Measurements from ENCODE around the gene CDH16.

Gene CDH16

DNA sequence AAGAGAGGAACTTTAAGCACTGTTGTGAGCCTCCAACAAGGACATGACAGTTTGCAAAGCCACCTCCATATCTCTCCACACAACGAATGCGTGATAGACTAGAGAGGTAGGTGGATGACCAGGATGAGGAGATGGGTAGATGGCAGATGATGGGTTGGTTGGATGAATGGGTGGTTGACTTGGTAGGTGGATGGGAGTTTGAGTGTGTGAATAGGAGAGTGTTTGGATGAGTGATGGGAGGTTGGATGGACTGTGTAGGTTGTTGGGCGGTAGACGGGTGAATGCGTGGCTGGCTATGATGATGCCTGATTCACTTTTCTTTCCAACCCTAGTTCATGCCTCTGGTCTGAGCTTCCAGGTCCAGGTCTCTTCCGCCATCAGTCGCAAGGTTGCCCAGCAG lies 4.1 kb downstream of the CDH16 start:
- H3K4me2 ChIP-seq: no peak overlapping the region
- no peak for TF ChIP-seq Cebpa-rat (IDR thresholded peaks at IDR 0.05)
- H3K4me1 ChIP-seq: peaks cover 9% of the 10 kb centered on the region
- H3K27me3 ChIP-seq: no peaks in the 10 kb centered on the region
- no peaks in the 10 kb centered on the region for H3K9me3 ChIP-seq
- H3K9ac ChIP-seq: no peak overlapping the region
- H3K36me3 ChIP-seq: no peaks in the 10 kb centered on the region
- H4K20me1 ChIP-seq: no peaks in the 10 kb centered on the region
- no peak overlapping the region for H3K27ac ChIP-seq
- H3K4me3 ChIP-seq: no peak overlapping the region

- H3K9me3 ChIP-seq: no peaks in the 10 kb centered on the region
- no peak overlapping the region for H3K4me3 ChIP-seq
- H3K4me2 ChIP-seq: no peak overlapping the region
- TF ChIP-seq Cebpa-rat (IDR thresholded peaks at IDR 0.05): no peak
- no peaks in the 10 kb centered on the region for H4K20me1 ChIP-seq
- H3K27me3 ChIP-seq: no peaks in the 10 kb centered on the region
- H3K36me3 ChIP-seq: no peaks in the 10 kb centered on the region
- H3K9ac ChIP-seq: no peak overlapping the region
- peaks cover under 1% of the 10 kb centered on the region; the same call in 1 of the 2 replicates for H3K4me1 ChIP-seq
- no peak overlapping the region for H3K27ac ChIP-seq
These were observed 5.0 kb downstream of the CDH16 start for GRCh38 chr16:66913711-66914110.

DNA sequence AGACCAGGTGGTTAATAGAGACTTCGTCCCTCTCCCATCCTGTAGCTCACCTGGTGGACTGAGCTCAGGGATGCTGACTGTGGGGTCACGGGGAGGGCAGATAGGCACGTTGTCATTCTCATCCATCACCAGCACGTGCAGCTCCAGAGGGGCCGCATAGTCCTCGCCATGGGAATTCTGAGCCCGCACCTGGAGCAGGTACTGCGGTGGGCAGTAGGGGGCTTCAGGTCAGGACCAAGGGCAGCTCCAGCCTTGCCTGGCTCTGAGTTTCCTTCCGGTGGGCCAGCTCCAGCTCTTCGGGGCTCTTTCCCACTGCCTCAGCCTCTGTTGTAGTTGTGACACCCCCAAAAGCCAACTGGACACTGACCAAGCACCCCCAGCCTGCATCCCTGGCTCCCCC lies 5.6 kb downstream of the CDH16 start:
- H3K9ac ChIP-seq: no peak overlapping the region
- no peaks in the 10 kb centered on the region for H3K27me3 ChIP-seq
- no peaks in the 10 kb centered on the region for H3K9me3 ChIP-seq
- H3K4me2 ChIP-seq: no peak overlapping the region
- H3K27ac ChIP-seq: no peak overlapping the region
- H3K36me3 ChIP-seq: no peaks in the 10 kb centered on the region
- peaks cover 5% of the 10 kb centered on the region for H3K4me1 ChIP-seq
- TF ChIP-seq Cebpa-rat (IDR thresholded peaks at IDR 0.05): no peak
- H4K20me1 ChIP-seq: no peaks in the 10 kb centered on the region
- no peak overlapping the region for H3K4me3 ChIP-seq

GRCh38 chr16:66911801-66912200 lies 6.9 kb downstream of the CDH16 start:
- no peak overlapping the region for H3K4me2 ChIP-seq
- no peak overlapping the region for H3K27ac ChIP-seq
- H3K9me3 ChIP-seq: no peaks in the 10 kb centered on the region
- no peaks in the 10 kb centered on the region for H3K27me3 ChIP-seq
- peaks cover 11% of the 10 kb centered on the region for H3K4me1 ChIP-seq
- no peaks in the 10 kb centered on the region for H4K20me1 ChIP-seq
- no peaks in the 10 kb centered on the region for H3K36me3 ChIP-seq
- no peak overlapping the region for H3K9ac ChIP-seq
- TF ChIP-seq Cebpa-rat (IDR thresholded peaks at IDR 0.05): no peak
- H3K4me3 ChIP-seq: no peak overlapping the region

DNA sequence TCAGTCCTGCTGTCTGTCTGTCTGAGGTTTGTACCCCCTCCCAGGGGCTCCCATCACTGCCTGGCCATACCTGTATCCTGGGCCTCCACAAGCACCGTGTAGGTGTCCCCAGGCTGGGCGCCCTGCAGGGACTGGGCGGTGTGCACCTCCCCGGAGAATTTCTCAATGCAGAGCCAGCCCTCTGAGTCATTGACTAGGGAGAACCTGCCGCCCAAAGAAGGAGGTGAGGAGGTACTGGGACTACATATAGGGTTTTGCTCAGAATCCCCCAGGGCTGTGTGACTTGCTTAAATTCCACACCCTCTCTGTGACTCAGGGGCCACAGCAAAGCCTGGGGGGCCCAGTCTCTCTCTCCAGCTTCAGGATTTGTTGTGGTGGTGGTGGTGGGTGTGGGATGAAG lies 7.6 kb downstream of the CDH16 start:
- Histone ChIP-seq H4K20me1 (no peaks in the 10 kb centered on the region), H3K36me3 (no peaks in the 10 kb centered on the region), H3K27ac (no peak overlapping the region), H3K4me2 (no peak overlapping the region), H3K9me3 (no peaks in the 10 kb centered on the region), H3K9ac (no peak overlapping the region), H3K4me3 (no peak overlapping the region), H3K4me1 (peaks cover 13% of the 10 kb centered on the region), H3K27me3 (no peaks in the 10 kb centered on the region)
- no peak for TF ChIP-seq Cebpa-rat (IDR thresholded peaks at IDR 0.05)

- Histone ChIP-seq H3K4me3 (no peak overlapping the region), H3K36me3 (no peaks in the 10 kb centered on the region), H4K20me1 (no peaks in the 10 kb centered on the region), H3K9ac (no peak overlapping the region), H3K4me1 (peaks cover 20% of the 10 kb centered on the region), H3K4me2 (no peak overlapping the region), H3K27ac (no peak overlapping the region), H3K9me3 (no peaks in the 10 kb centered on the region), H3K27me3 (no peaks in the 10 kb centered on the region)
- TF ChIP-seq Cebpa-rat (IDR thresholded peaks at IDR 0.05): no peak
These were observed 8.3 kb downstream of the CDH16 start for GRCh38 chr16:66910175-66910940.

GRCh38 chr16:66908762-66909559 lies 9.7 kb downstream of the CDH16 start:
- no peaks in the 10 kb centered on the region for H4K20me1 ChIP-seq
- TF ChIP-seq Cebpa-rat (IDR thresholded peaks at IDR 0.05): no peak
- H3K9me3 ChIP-seq: no peaks in the 10 kb centered on the region
- H3K4me2 ChIP-seq: no peak overlapping the region
- H3K27me3 ChIP-seq: no peaks in the 10 kb centered on the region
- H3K9ac ChIP-seq: no peak overlapping the region
- H3K4me1 ChIP-seq: peaks cover 34% of the 10 kb centered on the region
- no peak overlapping the region for H3K27ac ChIP-seq
- H3K4me3 ChIP-seq: no peak overlapping the region
- no peaks in the 10 kb centered on the region for H3K36me3 ChIP-seq

- H3K27ac ChIP-seq: no peak overlapping the region
- no peaks in the 10 kb centered on the region for H3K27me3 ChIP-seq
- no peak overlapping the region for H3K9ac ChIP-seq
- H3K4me2 ChIP-seq: 0 out of 2 replicates have a peak overlapping the region, but pooled peaks have one; percentile 3
- no peak for TF ChIP-seq Cebpa-rat (IDR thresholded peaks at IDR 0.05)
- peaks cover 43% of the 10 kb centered on the region for H3K4me1 ChIP-seq
- no peaks in the 10 kb centered on the region for H4K20me1 ChIP-seq
- H3K9me3 ChIP-seq: no peaks in the 10 kb centered on the region
- H3K4me3 ChIP-seq: no peak overlapping the region
- H3K36me3 ChIP-seq: no peaks in the 10 kb centered on the region
These were observed 10.6 kb downstream of the CDH16 start for GRCh38 chr16:66908116-66908515.

- H3K4me2 ChIP-seq: 0 out of 2 replicates have a peak overlapping the region, but pooled peaks have one; percentile 3
- H3K4me3 ChIP-seq: no peak overlapping the region
- H3K36me3 ChIP-seq: no peaks in the 10 kb centered on the region
These were observed 11.5 kb downstream of the CDH16 start for GRCh38 chr16:66906916-66907836.

More at GRCh38 chr16:66906916-66907836, 11.5 kb downstream of the CDH16 start:
- Histone ChIP-seq H3K9me3 (no peaks in the 10 kb centered on the region), H3K27me3 (no peaks in the 10 kb centered on the region), H4K20me1 (no peaks in the 10 kb centered on the region), H3K27ac (no peak overlapping the region), H3K9ac (no peak overlapping the region), H3K4me1 (peaks cover 52% of the 10 kb centered on the region)
- TF ChIP-seq Cebpa-rat (IDR thresholded peaks at IDR 0.05): no peak
